CD4-positive, alpha-beta T cell (primary cell): ENCODE data around the gene FMNL2. TPM values are rescaled to one million over a fixed set of nuclear protein-coding genes. Genes with fewer than 3 reads are reported as not detected.

Source experiments
- ATAC-seq: fragments of 200-7000 bp; cut with Tn5 transposase; one replicate; pipeline ENCODE4 v1.10.0; 2022; ENCODE audit warnings: mild to moderate bottlenecking; ENCODE audit not compliant: poor library complexity
- CTCF ChIA-PET: fragments of 350-600 bp; sonication (Branson Sonifier 250); formaldehyde crosslinking; loops from one replicate; lab custom pipeline; 2021; ENCODE audit warnings: antibody characterized with exemption, inconsistent platforms; lab: Charles Lee
- POLR2A ChIA-PET: fragments of 350-600 bp; sonication (Branson Sonifier 250); formaldehyde crosslinking; loops from one replicate; lab custom pipeline; 2021; ENCODE audit warnings: antibody characterized with exemption, inconsistent platforms; lab: Charles Lee
- DNase-seq, 14 experiments: peaks; one replicate each; pipeline ENCODE4 v3.0.0-alpha.2; 2013 to 2020; ENCODE audit warnings: mixed read lengths in 2 of 14
- H3K27ac ChIP-seq, 2 donors: one replicate each; pipeline versions ENCODE4 v1.5.1 to v1.7.0; 2013; ENCODE audit warnings: low read length in 2 of 2, low read depth in 1 of 2, mild to moderate bottlenecking in 1 of 2
- H3K27me3 ChIP-seq, 2 experiments: 1 replicate in 1 of 2; 2 replicates in 1 of 2; pipeline versions ENCODE4 v1.6.1 to v1.7.0; 2013; ENCODE audit warnings: low read length in 2 of 2, control low read depth in 1 of 2, mild to moderate bottlenecking in 1 of 2, moderate library complexity in 1 of 2; ENCODE audit not compliant: insufficient read depth in 2 of 2, control insufficient read depth in 1 of 2
- H3K36me3 ChIP-seq: one replicate; pipeline ENCODE4 v1.6.1; 2013; ENCODE audit warnings: low read length, control low read depth; ENCODE audit not compliant: insufficient read depth
- H3K4me1 ChIP-seq: one replicate; pipeline ENCODE4 v1.6.1; 2013; ENCODE audit warnings: low read length, control low read depth; ENCODE audit not compliant: insufficient read depth
- H3K4me3 ChIP-seq: one replicate; pipeline ENCODE4 v1.5.1; 2013; ENCODE audit warnings: mild to moderate bottlenecking, low read length, moderate library complexity
- H3K9me3 ChIP-seq, 2 experiments: 1 replicate in 1 of 2; 2 replicates in 1 of 2; pipeline versions ENCODE4 v1.6.1 to v1.7.0; 2013; ENCODE audit warnings: low read length in 2 of 2, mild to moderate bottlenecking in 2 of 2, control low read depth in 1 of 2, moderate library complexity in 1 of 2; ENCODE audit not compliant: control insufficient read depth in 1 of 2, insufficient read depth in 1 of 2
- H3K27ac Mint-ChIP-seq: one replicate; pipeline ENCODE4 v1.8.0; 2020; ENCODE audit warnings: mixed read lengths
- H3K27me3 Mint-ChIP-seq: one replicate; pipeline ENCODE4 v1.8.0; 2021; ENCODE audit warnings: mixed read lengths
- H3K36me3 Mint-ChIP-seq: one replicate; pipeline ENCODE4 v1.8.0; 2021; ENCODE audit warnings: low read depth, mixed read lengths
- H3K4me1 Mint-ChIP-seq: one replicate; pipeline ENCODE4 v1.8.0; 2021; ENCODE audit warnings: low read depth, mixed read lengths
- H3K4me3 Mint-ChIP-seq: one replicate; pipeline ENCODE4 v1.8.0; 2020; ENCODE audit warnings: mild to moderate bottlenecking, mixed read lengths
- H3K9me3 Mint-ChIP-seq: one replicate; pipeline ENCODE4 v1.8.0; 2020; ENCODE audit warnings: mixed read lengths
- intact Hi-C, 2 experiments: fragments of 100-400 bp; cut with DNase I in 1 of 2; cut with micrococcal nuclease in 1 of 2; formaldehyde crosslinking; loops; one replicate each; pipeline versions ENCODE4 v1.15.1 to v1.9.0; 2023 to 2025; cut with DNase I, micrococcal nuclease
- total RNA-seq, 174 experiments: library from RNA in 2 of 174; stranded (reverse) in 2 of 174; gene quantifications; one replicate each; pipeline ENCODE4 v1.2.3 and lab custom pipeline; 2021 to 2026
- TF ChIP-seq, protein P1 (sequence below): fragments of 200-600 bp; IDR thresholded peaks from one replicate; pipeline ENCODE4 v1.8.0; 2022; ENCODE audit warnings: antibody characterized with exemption, mild to moderate bottlenecking

The FMNL2 gene
- total RNA-seq, 2 experiments from 2014 or later: 0.30 to 0.31 TPM

DNA sequence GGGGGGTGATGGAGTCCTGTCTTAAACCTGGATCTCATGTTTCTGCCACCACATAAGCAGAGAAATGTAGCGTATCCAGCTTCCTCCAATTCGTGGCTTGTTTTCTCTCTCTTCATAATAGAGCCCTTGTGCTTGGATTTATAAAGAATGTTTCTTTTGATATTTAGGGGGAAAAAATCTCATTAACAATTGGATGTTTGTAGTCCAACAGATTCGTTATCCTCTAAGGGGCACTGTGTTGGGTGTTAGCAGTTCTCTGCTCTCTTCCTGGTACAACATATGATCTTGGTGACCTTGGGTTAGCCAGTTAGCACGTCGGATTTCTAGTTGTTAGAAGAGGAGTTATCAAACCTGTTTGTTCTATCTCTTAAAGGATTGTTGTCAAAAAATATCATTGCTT lies 127.8 kb downstream of the FMNL2 start:
- H3K4me3 Mint-ChIP-seq: no peak overlapping the region
- no peak for ATAC-seq
- DNase-seq: no peak
- H3K9me3 Mint-ChIP-seq: no peaks in the 10 kb centered on the region
- Histone ChIP-seq H3K9me3 (no peaks in the 10 kb centered on the region), H3K27ac (no peak overlapping the region), H3K4me1 (no peaks in the 10 kb centered on the region), H3K36me3 (no peaks in the 10 kb centered on the region), H3K4me3 (no peak overlapping the region), H3K27me3 (no peaks in the 10 kb centered on the region)
- ChIA-PET CTCF (no interaction called here), POLR2A (no interaction called here)
- intact Hi-C loops: no loop called here
- H3K4me1 Mint-ChIP-seq: no peaks in the 10 kb centered on the region
- TF ChIP-seq, protein P1, sequence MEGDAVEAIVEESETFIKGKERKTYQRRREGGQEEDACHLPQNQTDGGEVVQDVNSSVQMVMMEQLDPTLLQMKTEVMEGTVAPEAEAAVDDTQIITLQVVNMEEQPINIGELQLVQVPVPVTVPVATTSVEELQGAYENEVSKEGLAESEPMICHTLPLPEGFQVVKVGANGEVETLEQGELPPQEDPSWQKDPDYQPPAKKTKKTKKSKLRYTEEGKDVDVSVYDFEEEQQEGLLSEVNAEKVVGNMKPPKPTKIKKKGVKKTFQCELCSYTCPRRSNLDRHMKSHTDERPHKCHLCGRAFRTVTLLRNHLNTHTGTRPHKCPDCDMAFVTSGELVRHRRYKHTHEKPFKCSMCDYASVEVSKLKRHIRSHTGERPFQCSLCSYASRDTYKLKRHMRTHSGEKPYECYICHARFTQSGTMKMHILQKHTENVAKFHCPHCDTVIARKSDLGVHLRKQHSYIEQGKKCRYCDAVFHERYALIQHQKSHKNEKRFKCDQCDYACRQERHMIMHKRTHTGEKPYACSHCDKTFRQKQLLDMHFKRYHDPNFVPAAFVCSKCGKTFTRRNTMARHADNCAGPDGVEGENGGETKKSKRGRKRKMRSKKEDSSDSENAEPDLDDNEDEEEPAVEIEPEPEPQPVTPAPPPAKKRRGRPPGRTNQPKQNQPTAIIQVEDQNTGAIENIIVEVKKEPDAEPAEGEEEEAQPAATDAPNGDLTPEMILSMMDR: no peak
- no peak overlapping the region for H3K27ac Mint-ChIP-seq
- no peaks in the 10 kb centered on the region for H3K36me3 Mint-ChIP-seq
- peaks cover 11% of the 10 kb centered on the region for H3K27me3 Mint-ChIP-seq

DNA sequence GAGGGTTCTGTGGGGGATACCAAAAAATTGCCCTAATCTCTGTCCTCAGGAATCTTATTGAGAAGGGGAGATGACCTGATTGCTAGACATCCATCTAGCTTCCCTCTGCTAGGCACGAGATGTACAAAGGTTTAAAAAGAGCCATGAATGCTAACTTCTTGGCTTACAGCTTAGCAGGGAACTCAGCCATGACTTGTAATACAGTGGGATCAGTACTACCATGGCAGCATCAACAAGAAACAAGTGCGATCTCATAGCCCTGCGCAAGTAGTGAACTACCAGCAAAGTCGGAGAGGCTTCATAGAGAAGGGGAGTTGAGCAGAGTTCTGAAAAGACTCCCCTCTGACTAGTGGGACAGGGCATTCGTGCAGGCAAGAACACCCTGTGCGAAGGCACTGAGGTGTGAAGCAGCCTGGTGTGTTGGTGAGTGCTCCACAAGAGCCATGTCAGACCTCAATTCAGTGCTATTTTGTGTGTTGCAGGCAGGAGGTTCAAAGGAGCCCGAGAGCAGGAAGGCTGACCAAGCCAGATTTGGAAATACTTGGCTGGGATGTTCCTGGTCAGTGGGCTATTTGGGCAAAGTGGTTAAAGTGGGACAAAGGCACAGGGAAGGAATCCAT lies 130.0 kb downstream of the FMNL2 start:
- intact Hi-C loops: no loop called here
- Mint-ChIP-seq H3K36me3 (no peaks in the 10 kb centered on the region), H3K9me3 (no peaks in the 10 kb centered on the region), H3K27me3 (peaks cover 11% of the 10 kb centered on the region), H3K4me1 (no peaks in the 10 kb centered on the region), H3K27ac (no peak overlapping the region), H3K4me3 (no peak overlapping the region)
- DNase-seq (no peak), ATAC-seq (no peak)
- Histone ChIP-seq H3K27ac (no peak overlapping the region), H3K36me3 (no peaks in the 10 kb centered on the region), H3K4me1 (no peaks in the 10 kb centered on the region), H3K4me3 (no peak overlapping the region), H3K27me3 (no peaks in the 10 kb centered on the region), H3K9me3 (no peaks in the 10 kb centered on the region)
- CTCF ChIA-PET: no interaction called here
- TF ChIP-seq, protein P1: no peak
- POLR2A ChIA-PET: no interaction called here

DNA sequence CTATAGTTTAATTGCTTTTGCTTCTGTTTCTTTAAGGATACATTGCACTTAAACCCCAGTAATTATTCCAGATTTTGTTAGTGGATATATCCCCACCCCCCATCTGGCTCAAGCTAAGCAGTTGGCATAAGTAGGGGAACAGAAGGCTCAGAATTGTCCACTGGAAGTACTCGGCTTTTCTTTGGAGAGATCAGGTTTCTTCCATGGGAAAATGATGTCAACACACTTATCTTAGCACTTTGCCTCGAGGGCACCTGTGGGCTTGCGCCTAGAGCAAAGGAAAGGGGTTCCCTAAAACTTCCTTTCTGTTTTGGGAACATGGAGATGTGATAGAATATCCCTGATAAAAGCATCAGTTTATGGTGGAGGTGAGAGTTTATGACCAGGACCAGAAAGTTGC lies 130.6 kb downstream of the FMNL2 start:
- H3K4me3 Mint-ChIP-seq: no peak overlapping the region
- H3K36me3 Mint-ChIP-seq: no peaks in the 10 kb centered on the region
- Histone ChIP-seq H3K4me1 (no peaks in the 10 kb centered on the region), H3K4me3 (no peak overlapping the region), H3K27me3 (no peaks in the 10 kb centered on the region), H3K9me3 (no peaks in the 10 kb centered on the region), H3K36me3 (no peaks in the 10 kb centered on the region), H3K27ac (no peak overlapping the region)
- no peak overlapping the region for H3K27ac Mint-ChIP-seq
- intact Hi-C loops: no loop called here
- TF ChIP-seq, protein P1: no peak
- no peaks in the 10 kb centered on the region for H3K4me1 Mint-ChIP-seq
- POLR2A ChIA-PET: no interaction called here
- DNase-seq: no peak
- H3K9me3 Mint-ChIP-seq: no peaks in the 10 kb centered on the region
- CTCF ChIA-PET: no interaction called here
- peaks cover 11% of the 10 kb centered on the region for H3K27me3 Mint-ChIP-seq
- no peak for ATAC-seq
